ENCODE results near the gene OTUD5.
A peak's percentile ranks its signal among the peaks of the same experiment; 100 is the strongest.

The OTUD5 gene

GRCh38 chrX:48971249-48972219 is 14.1 kb upstream of the OTUD5 start, which contains the start of gene KCND1:
KCND1 (minus strand) TSS chrX:48971844; CDS start chrX:48970271, 1,573 bp downstream.
- no peak for DNase-seq

DNA sequence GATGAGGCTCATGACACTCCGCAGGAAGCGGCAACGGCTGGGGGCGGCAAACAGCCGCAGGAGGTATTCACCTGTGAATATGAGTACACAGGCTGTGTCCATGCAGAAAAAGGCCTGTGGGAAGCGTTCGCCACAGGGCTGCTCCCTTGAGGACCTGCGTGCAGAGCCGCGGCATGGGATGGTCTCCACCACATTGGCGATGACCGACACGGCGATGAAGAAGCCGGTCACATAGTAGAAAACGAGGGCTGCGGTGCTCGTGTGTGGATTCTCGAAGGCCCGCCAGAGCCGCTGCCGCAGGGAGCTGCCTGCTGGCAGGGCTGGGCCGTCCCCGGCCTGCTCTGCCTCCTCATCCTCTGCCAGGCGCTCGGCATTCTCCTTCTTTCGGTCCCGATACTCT is 12.1 kb upstream of the OTUD5 start:
- no peak for DNase-seq

GRCh38 chrX:48968377-48968776 is 11.0 kb upstream of the OTUD5 start:
- DNase-seq: no peak

- DNase-seq: no peak
Measured at GRCh38 chrX:48966796-48967579, 9.6 kb upstream of the OTUD5 start.

DNA sequence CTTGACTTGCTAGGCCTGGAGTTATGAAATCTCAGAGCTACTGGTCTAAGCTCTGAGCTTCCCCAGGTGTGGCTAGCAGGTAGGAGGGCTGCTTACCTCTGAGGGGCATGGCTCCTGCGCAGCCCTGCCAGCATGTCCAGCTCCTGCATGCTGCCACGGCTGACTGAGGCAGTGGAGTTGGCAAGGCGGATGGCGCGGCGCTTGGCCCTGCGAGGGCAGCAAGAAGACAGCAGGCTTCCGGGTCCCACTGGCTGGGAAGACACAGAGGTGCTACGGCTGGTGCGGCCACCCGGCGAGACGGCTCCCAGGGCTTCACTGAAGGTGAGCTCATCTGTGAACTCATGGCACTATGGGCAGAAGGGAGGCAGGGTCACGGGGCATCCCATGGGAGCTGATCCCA is 8.6 kb upstream of the OTUD5 start:
- DNase-seq: no peak

DNA sequence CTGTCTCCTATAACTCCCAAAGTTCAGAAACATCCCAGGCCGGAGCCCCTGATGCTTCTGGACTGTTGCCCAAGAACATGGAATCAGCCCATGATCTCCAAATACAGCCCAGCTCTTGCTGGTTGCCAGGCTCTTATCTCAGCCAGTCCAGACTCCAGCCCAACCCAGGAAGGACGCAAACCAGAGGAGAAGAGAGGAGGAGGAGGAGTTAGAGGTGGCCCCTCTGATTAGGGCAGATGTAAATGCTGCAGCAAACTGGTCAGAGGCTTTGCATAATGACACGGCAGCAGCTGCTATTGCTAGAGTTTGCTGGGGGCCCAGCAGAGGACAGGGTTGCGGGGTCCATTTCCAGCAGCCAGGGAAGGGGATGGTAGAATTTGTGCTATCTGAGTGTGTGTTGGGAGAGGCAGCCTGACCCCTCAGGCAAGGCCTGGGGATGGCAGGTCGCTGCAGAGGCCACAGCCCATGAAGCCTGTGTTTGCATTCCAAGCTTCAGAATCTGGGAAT is 4.2 kb upstream of the OTUD5 start:
- DNase-seq: no peak

DNA sequence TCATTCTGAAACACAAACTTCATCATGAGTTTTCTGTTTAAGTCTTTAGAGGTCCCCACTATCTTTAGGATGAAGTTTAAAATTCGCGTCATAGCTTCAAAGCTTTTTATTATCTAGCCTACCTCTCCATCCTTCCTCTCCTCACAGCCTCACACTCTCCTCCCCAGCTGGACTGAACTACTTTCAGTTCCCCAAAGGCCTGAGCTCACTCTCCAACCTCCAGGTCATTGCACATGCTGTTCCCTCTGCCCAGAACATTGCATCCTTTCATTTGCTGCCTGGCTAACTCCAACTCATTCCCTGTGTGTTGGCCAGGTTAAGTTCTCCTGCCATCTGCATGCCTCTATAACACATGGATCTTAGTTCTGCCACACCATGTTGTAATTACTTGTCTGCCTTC is 2.9 kb upstream of the OTUD5 start:
- DNase-seq: no peak

DNA sequence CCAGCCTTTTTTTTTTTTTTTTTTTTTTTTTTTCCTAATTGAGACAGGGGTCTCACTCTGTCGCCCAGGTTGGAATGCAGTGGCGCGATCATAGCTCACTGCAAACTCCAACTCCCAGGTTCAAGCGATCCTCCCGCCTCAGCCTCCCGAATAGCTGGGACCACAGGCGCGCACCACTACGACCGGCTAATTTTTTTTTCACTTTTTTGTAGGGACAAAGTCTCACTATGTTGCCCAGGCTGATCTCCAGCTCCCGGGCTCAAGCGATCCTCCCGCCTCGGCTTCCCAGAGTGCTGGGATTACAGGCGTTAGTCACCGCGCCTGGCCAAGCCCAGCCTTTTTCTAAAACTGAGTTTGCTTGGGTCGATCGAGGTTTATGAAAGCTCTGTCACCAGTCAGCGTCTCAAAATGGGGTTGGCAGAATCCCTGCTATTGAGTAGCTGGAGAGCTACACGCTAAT is 1.3 kb upstream of the OTUD5 start:
- peak; percentile 34 for DNase-seq

DNA sequence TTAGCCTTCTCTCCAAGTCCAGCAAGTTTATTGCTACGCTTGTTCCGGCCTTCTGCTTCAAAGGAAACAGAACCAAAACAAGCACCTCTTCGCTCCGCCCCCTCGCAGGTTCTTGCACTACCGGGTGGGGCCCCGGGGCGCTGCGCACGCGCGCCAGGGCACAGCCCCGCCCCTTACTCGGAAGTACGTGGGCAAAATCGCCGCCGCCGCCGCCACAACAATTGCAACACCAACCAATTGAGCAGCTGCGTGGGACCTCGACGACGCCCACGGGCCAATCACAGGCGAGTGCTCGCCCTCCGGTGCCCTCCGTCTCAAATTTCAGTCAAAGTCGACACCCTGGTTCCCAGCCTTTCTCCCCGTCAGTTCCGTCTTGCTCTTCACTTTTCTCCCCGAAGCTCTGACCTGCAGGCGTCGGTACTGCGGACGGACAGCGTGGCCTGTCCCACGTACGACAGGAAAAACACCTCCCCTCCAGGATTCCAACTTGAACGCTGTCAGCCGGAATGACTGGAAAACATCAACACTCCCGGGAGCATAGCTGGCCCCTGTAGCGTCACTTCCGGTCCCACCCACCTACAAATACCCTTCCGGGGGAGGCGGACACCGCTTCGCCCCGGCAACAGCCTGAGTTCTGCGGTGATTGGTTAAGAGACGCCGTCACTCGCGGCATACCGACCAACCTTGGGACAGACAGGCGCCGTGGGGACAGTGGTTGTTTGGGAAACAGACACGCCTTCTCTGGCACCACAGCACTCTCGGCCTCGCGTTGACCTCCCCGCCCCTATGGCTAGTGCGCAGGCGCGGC is 624 bp upstream of the OTUD5 start:
- DNase-seq: peak; percentile 97

DNA sequence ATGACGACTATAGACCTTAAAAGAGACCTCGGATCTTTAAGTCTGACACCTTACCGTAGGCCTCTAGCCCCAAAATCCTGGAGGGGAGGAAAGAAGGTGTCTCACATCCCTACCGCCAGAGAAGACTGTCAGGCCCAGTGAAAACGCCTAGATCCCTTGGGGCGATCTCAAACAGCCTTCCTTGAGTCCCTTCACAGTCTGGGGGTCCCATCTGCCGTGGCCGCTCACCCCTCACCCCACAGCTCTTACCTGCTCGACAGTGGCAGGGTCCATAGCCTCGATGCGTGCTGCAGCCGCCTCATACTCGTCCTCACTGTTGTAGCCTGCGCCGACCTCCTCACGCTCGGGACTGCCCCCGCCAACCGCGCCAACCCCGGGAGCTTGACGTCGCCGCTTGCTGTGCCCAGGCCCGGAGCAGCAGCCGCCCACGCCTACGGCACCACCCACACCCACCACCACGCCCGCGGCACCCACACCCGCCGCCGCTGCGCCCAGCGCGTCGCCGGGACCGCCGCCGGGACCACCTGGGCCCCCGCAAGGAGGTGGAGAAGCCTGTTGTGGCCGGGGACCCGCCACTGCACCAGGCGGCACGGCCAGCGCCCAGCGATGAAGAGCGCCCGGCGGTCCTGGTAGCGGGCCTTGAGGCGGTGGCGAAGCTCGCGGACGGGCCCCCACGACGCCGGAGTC is 536 bp downstream of the OTUD5 start:
- peak; percentile 69 for DNase-seq

GRCh38 chrX:48948589-48948988 is 8.8 kb downstream of the OTUD5 start:
- no peak for DNase-seq

DNA sequence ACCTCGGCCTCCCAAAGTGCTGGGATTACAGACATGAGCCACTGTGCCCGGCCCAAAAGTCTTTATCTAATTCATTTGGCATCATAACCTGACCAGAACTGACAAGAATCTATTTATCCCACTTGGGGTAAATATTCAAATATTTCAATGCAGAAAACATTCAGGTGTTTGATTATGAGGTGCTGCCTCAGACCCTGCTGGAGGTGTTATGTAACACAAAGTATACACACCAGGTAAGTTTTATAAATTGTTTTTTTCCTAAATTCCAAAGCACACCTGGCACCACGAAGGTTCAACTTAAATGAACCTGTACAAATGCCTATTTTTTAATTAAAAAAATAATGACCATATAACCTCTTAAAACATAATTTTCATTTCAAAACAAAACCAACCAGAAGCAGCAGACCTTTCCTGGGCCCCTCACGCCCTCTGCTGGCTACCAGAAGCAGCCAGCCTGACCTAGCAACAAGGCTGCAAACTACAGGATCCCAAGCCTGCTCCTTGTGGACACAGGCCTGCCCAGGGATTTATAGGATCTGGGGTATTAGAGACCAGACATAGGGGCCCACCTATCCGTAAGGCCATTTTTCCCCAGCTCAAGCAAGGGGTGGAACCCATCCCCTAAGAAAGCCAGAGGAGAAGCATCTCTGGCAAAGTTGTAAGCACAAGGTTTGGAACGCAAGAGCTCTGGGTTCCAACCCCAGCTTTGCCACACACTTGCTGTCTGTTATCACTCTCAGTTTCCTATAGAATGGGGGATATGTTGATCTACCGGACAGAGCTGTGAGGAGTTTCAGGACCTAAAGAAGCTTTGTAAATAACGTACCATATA is 11.7 kb downstream of the OTUD5 start:
- DNase-seq: peak; percentile 67

- DNase-seq: no peak
Measured at GRCh38 chrX:48942895-48943294, 14.5 kb downstream of the OTUD5 start.

DNA sequence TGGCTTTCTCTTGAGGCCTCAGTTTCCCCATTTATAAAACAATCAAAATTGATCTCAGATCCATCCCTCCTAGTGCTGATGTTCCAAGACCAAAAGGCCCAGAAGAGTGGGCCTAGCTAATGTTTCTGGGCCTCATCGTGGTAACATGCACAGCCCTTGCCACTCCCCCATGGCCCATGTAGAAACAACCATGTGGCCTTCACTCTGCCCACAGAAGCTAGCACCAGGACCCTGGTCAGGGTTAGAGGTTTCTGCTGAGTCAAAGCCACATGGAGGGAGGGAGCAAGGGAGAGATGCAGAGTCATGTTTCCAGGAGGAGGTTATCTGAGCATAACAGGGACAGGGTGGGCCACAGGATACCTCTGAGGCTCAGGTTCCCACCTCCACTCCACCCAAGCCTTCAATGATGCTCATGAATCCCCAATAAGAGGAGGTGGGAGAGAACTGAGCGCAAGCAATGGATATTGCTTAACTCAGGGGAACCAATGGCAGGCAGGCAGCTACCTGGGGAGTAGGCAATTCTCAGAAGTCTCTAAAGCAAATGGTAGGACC is 16.9 kb downstream of the OTUD5 start:
- DNase-seq: peak; percentile 24

- peak; percentile 67 for DNase-seq
Measured at GRCh38 chrX:48939524-48940228, 17.7 kb downstream of the OTUD5 start.

GRCh38 chrX:48938721-48939425 is 18.5 kb downstream of the OTUD5 start:
- DNase-seq: peak; percentile 93

- DNase-seq: peak; percentile 95
Measured at GRCh38 chrX:48937054-48937907, 20.1 kb downstream of the OTUD5 start.

GRCh38 chrX:48936429-48937053 is 20.9 kb downstream of the OTUD5 start:
- DNase-seq: no peak

Data from CD4-positive, alpha-beta T cell treated with Interleukin-21 for 1 hour (primary cell).